LNCAP (cell line): Measurements from ENCODE around the gene SFMBT1.

ENCODE experiments used
- TF ChIP-seq, protein P1 (sequence below): fragments of 450-650 bp; IDR thresholded peaks from 2 replicates; pipeline ENCODE4 v1.5.1; 2017; ENCODE audit warnings: mild to moderate bottlenecking

SFMBT1 gene

DNA sequence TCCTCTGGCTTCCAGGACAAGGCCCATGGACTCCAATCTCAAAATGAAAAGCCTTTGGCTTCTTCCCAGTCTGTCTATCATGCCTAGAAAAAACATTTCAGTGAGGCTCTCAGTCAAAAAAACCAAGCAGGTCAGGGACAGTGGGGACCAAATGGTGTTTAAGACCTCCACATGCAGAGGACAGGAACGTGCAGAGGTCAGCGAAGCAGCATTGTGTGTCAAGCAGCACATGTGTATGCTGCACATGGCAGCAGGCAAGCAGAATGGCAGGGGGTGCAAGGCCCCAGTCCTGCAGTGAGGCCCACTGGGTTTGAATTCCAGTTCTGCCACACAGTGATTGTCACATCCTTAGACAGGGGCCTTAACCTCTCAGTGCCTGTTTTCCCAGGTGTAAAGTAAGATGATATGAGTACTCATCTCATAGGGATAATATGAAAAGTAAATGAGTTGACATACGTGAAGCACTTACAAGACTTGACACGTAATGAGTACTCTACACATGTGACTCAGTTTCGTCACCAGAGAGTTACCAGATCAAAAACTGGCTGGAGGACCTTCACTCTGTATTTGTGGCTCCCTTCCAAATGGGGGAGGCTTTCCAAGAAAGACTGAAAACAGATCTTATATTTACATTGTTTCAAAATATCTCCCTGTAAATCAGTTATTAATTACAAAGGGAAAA, 159.7 kb downstream of the SFMBT1 start:
- TF ChIP-seq, protein P1, sequence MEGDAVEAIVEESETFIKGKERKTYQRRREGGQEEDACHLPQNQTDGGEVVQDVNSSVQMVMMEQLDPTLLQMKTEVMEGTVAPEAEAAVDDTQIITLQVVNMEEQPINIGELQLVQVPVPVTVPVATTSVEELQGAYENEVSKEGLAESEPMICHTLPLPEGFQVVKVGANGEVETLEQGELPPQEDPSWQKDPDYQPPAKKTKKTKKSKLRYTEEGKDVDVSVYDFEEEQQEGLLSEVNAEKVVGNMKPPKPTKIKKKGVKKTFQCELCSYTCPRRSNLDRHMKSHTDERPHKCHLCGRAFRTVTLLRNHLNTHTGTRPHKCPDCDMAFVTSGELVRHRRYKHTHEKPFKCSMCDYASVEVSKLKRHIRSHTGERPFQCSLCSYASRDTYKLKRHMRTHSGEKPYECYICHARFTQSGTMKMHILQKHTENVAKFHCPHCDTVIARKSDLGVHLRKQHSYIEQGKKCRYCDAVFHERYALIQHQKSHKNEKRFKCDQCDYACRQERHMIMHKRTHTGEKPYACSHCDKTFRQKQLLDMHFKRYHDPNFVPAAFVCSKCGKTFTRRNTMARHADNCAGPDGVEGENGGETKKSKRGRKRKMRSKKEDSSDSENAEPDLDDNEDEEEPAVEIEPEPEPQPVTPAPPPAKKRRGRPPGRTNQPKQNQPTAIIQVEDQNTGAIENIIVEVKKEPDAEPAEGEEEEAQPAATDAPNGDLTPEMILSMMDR = no peak

GRCh38 chr3:52882377-52882776, 163.5 kb downstream of the SFMBT1 start:
- TF ChIP-seq, protein P1 = no peak

- TF ChIP-seq, protein P1 = no peak
Observed at GRCh38 chr3:52881871-52882270, 164.0 kb downstream of the SFMBT1 start.

GRCh38 chr3:52880474-52880873, 165.4 kb downstream of the SFMBT1 start:
- TF ChIP-seq, protein P1 = no peak

GRCh38 chr3:52880047-52880446, 165.8 kb downstream of the SFMBT1 start:
- TF ChIP-seq, protein P1 = no peak

DNA sequence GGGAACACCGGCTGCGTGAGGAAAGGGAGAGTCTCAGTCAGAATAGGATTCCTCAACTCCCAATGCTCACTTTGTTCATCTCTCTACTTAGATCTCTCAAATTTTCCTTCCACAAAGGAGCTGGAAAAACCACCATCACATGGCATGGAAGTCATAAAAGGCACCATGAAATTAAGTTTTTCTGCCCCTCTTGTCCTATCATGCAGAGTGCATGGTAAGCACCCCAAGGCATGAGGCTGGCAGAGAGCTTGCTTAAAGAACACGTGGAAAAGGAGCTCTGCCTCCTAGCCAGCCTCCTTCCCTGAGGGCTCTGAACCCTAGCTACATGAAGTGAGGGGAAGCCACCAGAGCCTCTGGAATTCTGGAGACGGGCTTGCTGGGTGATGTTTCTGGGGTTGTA, 166.3 kb downstream of the SFMBT1 start:
- TF ChIP-seq, protein P1 = no peak

DNA sequence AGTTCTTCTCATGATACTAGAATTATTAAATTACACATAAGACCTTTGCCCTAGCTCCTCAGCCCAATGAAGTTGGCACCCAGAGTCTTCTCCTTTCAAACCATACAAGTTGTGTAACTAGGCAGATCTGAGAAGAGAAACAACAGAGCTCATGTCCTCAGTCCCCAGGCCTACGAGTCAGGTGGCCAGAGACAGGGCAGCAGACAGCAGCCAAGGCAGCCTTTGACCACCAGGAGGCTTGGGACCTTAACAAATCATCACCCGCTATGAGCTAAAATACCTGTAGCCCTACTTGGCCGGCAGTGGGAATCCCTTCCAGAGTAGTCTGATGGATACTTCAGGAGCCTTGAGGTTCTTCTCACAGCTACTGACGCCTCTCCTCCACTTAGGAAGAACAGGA, 166.8 kb downstream of the SFMBT1 start:
- TF ChIP-seq, protein P1 = no peak

DNA sequence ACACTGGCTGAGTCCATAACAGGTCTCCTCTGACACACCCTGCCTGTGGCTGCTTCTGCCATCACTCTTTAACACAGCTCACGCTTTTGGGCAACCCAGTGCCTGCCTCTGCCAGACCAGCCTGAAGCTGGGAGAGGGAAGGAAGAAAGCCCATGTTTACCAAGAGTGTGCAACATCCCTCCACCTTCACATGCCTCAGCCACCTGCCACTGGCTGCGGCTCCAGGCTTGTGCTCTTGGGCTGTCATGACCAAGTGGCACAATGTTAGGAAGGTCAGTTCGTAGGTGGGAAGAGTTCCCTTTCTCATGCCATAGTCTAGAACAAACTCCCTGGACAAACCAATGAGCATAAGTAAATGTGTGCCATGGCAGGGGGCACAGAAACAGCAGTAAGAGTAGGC, 168.8 kb downstream of the SFMBT1 start:
- TF ChIP-seq, protein P1 = no peak
